GM10847 (cell line): Measurements from ENCODE around the gene AHRR.

Experiments
- POLR2A ChIP-seq: IDR thresholded peaks from 2 replicates; pipeline ENCODE4 v1.6.1; 2011; ENCODE audit not compliant: insufficient read length; ENCODE audit errors: extremely low read depth

Gene AHRR

DNA sequence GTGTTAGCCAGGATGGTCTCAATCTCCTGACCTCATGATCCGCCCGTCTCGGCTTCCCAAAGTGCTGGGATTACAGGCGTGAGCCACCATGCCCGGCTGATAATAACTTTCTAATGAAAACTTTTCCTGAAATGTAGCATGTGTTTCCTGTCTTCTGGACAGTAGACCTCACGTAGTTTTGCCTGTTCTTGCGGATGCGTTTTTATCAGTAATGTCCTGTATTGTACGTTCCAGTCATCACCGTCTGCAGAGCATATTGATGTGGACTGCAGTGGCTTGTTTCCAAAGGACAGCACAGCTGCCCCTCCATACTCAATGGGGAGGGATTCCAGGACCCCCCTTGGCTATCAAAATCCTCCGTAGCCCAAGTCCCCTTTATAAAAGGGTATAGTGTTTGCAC is 134.3 kb downstream of the AHRR start:
- no peak for TF ChIP-seq POLR2A

DNA sequence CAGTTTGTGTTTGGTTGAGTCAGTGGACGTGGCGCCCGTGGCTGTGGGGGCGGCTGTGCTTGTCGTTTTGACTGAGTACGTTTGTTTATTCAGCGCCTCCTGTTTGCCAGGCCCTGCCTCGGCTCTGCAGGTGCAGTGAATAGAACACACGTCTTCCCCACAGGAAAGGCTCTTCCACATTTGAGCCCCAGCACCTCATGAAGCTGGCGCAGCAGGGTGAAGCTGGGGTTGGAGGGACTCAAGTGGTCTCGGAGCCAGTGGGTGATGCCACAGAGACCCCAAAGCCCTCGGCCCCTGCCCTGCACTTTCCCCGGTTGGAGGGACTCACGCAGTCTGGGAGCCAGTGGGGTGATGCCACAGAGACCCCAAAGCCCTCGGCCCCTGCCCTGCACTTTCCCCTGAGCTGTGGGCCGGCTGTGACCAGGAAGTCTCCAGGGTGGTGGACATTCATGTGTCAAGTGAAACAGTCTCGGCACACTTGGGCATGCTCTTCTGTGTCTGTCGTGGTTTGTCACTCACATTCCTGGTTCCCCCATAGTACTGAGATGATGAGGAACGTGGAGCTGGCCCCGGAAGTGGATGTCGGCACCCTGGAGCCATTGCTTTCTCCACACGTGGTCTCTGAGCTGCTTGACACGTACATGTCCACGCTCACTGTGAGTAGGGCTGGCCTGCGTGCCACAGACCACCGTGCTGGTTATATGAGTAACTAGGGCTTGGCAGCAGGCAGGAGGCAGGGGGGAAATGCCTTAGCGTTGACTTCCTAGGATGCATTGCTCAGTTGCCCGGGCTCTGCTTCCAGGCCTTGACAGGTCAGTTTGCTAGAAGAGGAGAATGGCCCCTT is 135.1 kb downstream of the AHRR start:
- no peak for TF ChIP-seq POLR2A

DNA sequence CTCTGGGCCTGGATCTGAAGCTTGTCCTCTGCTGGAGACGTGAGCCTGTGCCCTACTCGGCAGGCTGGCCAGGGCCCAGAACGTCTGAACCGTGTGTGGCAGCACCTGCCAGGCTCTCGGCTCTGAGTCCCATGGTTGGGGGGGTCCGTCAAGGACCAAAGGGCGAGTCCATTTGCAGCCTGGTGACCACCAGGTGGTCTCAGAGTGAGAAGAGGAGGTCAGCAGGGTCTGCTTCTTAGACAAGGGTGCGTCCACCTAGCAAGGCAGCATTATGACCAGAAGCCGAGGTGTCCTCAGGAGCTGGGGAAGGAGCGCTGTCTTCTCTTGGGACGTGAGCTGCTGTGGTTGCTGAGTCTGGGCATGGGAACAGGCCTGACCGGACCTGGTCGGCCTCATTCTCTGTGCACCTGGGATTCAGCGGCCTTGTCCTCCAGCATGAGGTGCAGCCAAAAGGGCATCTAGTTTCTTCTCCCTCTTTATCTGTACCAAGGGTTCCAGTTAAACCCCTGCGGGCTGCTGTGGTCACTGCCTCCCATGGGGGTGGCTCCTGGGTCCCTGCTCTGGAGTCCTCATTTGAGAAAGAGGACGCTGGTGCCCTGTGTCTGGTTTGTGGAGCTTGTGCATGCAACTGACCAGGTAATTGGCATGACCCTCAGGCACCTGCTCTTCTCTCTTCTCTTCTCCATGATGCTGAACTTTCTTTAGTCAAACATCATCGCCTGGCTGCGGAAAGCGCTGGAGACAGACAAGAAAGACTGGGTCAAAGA is 135.9 kb downstream of the AHRR start:
- TF ChIP-seq POLR2A: no peak

DNA sequence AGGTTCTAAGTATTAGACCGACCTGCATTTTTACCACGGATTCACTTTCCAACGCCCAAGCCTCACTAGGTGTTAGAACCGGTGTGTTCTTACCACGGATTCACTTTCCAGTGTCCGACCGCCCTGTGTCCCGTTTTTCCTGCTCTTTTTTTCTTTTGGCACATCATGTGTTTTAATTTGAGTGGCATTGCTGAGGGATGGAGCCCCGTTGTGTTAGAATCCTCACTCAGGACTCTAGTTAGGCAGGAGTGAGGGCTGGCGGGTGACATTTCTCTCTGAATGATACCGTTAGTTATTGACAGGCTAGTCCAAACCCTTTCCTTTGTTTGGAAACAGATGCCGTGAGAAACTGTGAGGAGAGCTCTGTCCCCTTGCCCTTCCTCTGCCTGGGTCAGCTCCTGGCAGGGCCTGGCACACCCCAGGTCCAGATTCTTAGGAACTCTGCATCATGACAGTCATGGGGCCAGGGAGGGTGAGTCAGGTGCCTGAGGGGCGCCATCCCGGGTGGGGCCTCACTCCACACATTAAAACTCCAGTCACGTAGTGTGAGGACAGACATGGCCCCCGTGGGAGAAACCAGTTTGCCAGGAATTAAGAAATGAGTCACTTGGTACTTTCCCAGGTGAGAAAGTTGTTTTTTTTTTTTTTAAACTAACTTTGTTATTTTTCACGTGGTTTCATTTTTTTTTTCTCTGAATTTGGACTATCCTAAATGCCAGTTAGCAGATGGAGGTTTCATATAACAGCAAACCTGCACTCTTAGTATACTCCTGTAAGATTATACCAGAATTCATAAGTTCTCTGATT is 137.2 kb downstream of the AHRR start:
- no peak for TF ChIP-seq POLR2A

DNA sequence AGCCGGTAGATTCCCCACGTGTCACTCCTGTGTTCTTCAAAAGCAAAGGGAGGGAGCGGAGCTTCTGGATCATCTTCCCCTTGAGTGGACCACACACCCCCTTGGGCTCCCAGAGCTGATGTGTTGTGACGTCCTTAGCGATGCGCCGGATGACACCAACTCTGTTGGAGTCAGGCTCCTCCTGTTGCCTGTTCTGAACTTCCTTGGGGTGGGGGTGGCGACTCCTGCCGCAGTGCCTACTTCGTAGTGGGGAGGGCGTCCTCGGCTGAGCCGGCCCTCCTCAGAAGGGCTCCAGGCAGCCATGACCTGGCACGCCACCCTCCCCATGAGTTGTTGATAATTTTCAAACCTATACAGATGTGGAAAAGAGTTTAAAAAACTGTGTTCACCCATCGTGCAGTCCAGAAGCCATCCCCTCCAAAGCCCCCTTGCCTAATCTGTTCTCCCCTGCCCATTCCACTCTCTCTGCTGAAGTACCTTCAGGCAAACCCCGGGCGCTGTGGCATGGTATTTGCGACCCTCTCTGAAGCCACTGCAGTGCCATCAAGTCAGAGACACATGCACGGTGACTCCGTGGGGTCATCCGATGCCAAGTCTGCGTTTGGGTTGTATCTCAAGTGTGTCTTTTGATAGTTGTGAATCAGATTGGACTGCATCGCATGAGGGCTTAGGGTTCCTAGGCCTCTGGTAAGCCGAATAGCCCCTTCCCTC is 138.2 kb downstream of the AHRR start:
- TF ChIP-seq POLR2A: no peak

DNA sequence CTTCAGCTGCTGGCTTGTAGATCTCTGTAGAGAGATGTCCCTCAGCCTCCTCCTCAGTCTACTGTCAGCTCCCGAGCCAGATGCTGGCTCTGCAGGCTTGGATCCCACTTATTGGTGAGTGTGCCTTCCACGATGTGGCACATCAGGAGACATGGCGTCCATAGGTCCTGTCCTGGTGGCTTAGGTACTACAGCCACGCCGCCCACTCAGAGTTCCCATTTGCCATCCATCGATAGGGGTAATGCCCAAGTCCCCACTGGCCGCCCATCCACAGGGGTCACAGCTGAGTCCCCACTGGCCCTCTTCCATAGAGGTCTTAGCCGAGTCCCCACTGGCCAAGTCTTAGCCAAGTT is 138.7 kb downstream of the AHRR start:
- no peak for TF ChIP-seq POLR2A

DNA sequence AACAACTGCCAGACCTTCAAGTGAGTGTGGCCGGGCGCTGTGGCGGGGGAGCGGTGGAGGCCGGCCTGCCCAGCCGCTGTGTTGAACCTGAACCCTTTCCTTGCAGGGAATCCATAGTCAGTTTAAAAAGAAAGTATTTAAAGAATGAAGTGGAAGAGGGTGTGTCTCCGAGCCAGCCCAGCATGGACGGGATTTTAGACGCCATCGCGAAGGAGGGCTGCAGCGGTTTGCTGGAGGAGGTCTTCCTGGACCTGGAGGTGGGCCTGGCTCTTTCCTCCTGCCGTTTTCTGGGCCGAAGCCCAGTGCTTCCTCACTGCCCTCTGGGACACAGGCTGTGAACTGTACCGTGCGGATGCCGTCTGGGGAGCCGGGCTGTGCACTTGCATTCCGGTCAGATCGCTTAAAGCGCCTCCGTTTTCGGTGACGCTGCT is 140.6 kb downstream of the AHRR start:
- TF ChIP-seq POLR2A: no peak

DNA sequence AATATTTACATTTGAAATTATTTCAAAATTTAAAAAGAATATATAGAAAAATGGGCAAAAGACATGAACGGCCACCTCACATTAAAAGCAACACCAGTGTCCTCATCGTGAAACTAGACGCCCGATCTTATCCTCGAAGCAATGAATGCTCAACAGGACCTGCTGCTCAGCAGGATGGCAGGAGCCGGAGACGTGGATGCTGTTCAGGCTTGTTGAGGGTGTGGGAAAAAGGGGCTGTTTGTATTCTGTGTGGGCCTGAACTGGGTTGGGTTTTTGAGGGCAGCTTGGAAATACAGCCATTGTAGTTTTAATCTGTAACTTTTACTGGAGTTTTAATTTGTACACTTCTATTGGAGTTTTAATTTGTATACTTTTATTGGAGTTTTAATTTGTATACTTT is 141.8 kb downstream of the AHRR start:
- no peak for TF ChIP-seq POLR2A

DNA sequence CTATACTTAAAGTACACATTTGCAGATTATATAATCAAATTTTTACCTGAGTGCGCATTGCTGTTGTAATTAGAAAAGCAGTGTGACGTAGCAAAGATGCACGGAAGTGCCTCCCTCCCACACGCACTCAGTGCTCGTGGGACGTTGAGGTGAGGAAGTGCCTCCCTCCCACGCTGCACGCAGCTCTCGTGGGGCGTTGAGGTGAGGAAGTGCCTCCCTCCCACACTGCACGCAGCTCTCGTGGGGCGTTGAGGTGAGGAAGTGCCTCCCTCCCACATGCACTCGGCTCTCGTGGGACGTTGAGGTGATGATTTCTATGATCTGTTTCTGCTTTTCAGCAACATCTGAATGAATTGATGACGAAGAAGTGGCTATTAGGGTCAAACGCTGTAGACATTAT is 142.4 kb downstream of the AHRR start:
- no peak for TF ChIP-seq POLR2A

DNA sequence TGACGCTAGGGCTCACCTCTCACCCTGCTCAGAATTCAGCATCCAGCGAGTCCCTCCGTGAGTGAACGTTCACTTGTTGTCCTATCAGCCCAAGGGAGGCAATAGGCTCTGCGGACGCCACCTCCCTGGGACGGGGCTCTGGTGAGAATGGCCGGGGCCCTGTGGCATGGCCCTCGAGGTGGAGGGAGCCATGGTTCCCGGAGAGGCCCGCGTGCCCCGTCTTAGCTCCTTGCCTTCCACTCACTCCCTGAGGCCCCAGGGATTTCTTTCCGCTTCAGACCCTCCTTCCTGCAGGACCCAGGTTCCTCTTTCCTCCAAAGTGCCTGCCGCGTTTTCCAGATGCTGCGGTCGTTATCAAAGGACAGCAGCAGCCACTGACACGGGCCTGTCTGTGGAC is 142.9 kb downstream of the AHRR start:
- TF ChIP-seq POLR2A: no peak

DNA sequence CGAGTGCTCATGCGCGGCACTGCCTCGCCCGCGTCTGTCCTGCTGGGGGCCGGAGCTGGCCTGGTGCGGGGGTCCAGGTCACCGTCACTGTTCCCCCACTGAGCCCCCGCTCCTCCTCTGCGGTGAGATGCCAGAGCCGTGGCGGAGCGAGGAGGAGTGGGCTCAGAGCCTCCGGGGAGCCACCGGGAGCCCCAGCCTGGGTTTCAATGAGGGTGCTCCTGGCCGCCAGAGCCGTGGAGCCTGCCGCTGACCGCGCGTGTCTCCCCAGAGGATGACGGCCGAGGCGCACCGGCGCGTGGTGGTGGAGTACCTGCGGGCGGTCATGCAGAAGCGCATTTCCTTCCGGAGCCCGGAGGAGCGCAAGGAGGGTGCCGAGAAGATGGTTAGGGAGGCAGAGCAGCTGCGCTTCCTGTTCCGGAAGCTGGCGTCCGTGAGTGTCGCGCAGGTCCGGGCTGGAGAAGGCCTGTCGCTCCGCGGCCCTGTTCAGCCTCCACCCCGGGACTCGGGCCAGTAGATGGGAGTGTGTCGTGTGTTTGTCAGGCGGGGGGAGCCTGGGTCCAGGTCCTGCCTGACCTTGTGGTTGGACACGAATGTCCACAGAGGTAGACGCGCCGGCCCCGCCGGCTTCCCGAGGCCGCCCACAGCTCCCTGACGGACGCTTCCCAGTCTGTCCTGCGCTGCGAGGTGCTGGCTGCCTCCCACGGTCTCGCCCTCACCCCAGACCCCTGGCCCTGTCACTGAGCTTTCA is 143.5 kb downstream of the AHRR start:
- TF ChIP-seq POLR2A: no peak

DNA sequence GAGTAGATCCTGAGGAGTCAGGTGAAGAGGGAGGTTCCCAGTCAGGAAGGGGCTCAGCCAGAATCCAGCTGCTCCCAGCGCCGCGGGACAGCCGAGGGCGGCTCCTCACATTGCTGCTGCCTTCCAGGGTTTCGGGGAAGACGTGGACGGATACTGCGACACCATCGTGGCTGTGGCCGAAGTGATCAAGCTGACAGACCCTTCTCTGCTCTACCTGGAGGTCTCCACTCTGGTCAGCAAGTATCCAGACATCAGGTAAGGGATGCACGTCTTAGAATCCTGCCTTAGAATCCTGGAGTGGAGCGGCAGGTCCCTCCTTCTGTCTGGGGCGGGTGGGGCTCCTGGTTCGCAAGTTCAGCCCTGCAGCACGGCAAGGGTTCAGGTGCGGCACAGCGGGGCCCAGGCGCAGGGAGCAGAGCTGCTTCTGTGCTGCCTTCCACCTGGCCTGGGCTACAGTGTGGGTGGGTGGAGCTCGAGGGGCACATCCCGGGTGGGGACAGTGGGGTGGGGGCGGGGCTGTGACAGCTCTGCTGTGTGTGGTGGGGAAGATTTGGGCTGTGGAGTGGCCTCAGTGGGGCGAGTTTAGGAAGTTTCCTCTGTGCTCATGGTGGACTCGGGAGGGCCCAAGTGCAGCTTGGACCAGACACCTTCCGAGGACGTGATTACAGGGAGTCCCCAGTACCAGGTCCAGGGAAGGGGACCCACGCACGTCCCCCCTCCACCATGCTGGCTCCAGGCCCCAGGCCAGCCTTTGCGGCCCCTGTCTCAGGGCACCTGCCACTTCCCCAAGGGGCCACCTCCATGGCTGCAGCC is 144.3 kb downstream of the AHRR start:
- no peak for TF ChIP-seq POLR2A

DNA sequence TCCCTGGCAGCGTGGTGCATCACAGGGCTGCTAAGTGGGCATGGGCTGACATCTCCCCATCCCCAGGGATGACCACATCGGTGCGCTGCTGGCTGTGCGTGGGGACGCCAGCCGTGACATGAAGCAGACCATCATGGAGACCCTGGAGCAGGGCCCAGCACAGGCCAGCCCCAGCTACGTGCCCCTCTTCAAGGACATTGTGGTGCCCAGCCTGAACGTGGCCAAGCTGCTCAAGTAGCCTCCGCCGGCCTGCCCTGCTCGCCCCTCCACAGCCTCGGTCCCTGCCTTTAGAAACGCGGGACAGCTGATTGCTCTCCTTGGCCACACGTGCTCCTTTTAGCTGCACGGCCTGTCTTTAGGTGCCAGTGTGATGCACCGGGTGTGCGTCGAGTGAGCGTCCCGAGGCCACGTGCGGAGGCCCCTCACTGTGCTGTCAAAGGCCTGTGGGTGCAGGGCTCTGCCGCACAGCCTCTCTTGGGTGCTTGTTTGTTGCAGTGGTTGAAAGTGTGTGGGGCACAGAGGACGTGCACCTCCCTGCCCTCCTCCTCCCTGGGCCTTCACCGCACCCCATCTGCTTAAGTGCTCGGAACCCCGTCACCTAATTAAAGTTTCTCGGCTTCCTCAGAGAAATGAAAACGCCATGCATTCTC is 145.3 kb downstream of the AHRR start:
- TF ChIP-seq POLR2A: no peak
